GM10266 (cell line): ENCODE results near the gene RP2.

Source experiments
- DNase-seq: peaks from one replicate; pipeline ENCODE4 v3.0.0; 2012; ENCODE audit errors: extremely low spot score
- CTCF ChIP-seq: IDR thresholded peaks from 2 replicates; pipeline ENCODE4 v1.5.1; 2012; ENCODE audit warnings: mild to moderate bottlenecking, low read depth; ENCODE audit not compliant: control insufficient read depth, insufficient read depth; ENCODE audit errors: missing control alignments

Gene RP2

GRCh38 chrX:46844913-46845312, 8.1 kb downstream of the RP2 start:
- DNase-seq: no peak
- TF ChIP-seq CTCF: no peak

- no peak for TF ChIP-seq CTCF
- no peak for DNase-seq
Observed at GRCh38 chrX:46849933-46850332, 13.1 kb downstream of the RP2 start.

GRCh38 chrX:46850771-46851170, 13.9 kb downstream of the RP2 start:
- no peak for DNase-seq
- no peak for TF ChIP-seq CTCF

DNA sequence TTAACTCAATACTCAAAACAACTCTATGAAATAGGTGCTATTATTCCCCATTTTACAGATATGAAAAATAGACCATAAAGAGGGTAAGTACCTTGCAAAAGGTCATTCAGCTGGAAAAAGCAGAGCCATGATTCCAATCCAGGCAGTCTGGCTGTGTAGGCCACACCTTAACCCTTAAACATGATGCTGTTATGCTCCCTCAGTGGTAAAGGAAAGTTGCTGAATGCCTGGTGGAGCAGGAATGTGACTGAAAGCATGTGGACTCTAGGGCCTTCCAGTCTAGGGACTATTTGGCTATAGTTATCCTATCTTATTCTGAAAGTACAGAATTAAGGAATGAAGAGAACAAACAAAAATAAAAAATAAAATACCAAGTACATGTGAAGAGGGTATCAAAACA, 19.6 kb downstream of the RP2 start:
- TF ChIP-seq CTCF: no peak

DNA sequence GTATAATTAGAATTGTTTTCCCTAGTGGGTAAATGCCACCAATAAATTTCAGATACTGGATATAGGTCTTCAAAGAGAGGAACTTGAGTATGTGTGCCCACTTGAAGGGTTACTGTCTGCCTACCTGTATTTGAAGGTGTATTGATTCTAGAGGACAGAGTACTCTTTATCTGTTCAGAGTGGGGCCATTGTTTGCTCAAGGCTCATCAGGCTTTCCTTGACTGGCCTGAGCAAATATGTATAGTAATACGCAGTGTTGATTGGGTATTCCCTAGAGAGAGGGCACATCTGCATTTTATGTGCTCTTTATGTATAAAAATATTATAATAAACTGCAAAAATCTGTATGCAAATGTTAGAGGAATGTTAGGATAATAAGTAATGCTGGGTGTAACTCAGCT, 23.7 kb downstream of the RP2 start:
- DNase-seq: no peak
- no peak for TF ChIP-seq CTCF

More for the DNA sequence above, 19.6 kb downstream of the RP2 start:
- no peak for DNase-seq

GRCh38 chrX:46863072-46863471, 26.2 kb downstream of the RP2 start:
- no peak for DNase-seq
- no peak for TF ChIP-seq CTCF

- DNase-seq: no peak
- TF ChIP-seq CTCF: no peak
Observed at GRCh38 chrX:46864606-46865005, 27.8 kb downstream of the RP2 start.
